Measurements from ENCODE around the gene TRIM52.
"Not testable (repeated sequence)": the region's sequence is repeated elsewhere in the genome, so short reads cannot be mapped to it uniquely, and the experiment has no call there.

Gene TRIM52

GRCh38 chr5:181212080-181212479 is 48.9 kb downstream of the TRIM52 start:
- DNase-seq: no peak

DNA sequence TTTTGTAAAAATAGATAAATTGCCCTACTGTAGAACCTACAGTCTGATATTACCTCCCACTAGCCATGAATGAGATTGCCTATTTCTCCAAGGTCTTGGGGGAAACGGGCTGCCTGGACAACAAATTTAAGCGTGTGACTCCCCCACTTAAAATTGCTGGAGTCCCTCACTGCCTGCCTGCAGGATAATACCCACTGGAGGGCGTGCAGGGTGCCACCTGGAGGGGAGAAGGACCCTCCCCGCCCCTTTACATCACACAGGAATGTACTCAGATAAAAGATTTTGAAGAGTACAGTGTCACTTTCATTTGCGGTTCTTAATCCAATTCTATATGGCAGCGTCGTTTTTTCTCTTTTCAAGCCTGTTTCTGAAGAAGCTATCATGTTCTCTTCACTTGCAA is 49.7 kb downstream of the TRIM52 start:
- DNase-seq: no peak

DNA sequence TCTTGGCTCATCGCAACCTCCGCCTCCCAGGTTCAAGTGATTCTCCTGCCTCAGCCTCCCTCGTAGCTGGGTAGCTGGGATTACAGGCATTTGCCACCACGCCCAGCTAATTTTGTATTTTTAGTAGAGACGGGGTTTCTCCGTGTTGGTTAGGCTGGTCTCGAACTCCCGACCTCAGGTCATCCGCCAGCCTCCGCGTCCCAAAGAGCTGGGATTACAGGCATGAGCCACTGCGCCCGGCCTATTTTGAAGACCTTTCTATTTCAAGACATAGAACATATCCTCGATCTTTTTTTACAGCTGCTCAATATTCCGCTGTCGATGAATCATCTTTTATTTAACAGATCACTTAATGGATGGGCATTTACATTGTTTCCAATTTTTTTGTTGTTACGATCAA is 50.2 kb downstream of the TRIM52 start:
- DNase-seq: not testable (repeated sequence)

- not testable (repeated sequence) for DNase-seq
Measured at GRCh38 chr5:181210148-181210547, 50.8 kb downstream of the TRIM52 start.

- not testable (repeated sequence) for DNase-seq
Measured at GRCh38 chr5:181209006-181209405, 51.9 kb downstream of the TRIM52 start.

GRCh38 chr5:181207960-181208253 is 53.0 kb downstream of the TRIM52 start:
- no peak for DNase-seq

- peak; percentile 82 for DNase-seq
Measured at GRCh38 chr5:181207214-181207959, 53.6 kb downstream of the TRIM52 start.

DNA sequence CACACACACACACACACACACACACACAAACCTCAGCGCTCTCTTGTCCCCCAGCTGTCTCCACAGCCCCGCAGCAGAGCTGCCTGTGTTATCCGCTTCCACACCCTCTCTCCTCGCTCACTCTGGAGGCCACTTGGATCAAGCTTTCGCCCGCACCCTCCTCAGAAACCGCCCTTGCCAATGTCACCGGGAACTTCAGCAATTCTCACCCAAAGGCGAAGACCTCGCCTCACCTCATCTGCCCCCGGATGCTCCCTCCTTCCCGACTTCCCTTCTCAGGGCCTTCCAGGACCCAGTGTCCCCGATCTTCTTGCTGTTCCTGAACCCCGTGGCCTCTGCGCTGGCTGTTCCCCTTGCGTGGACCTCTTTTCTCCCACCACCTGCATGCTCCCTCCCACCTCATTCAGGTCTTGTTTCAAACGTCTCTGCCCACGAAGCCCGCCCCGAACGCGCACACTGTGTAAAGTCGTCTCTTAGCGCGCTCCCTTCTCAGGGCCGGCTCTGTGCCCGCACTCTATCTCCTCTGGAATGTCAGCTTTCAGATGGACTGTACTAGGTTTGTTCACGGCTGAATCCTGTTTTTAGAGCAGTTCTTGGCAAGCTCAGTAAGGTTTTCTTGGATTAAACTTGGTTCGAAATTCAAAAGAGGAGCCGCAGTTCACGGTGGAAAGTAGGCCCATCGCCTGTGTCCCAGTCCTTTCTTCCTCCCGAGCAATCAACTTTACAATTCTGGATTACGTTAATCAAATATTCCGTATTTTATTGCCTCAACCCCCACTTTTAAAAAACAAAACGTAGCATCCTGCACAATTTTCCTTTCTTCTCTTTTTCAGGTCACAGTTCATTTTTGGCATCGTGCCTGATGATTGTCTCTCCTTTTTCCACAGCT is 54.9 kb downstream of the TRIM52 start:
- DNase-seq: no peak
